GM21576 (cell line): ENCODE measurements around the gene AP1B1.

Source experiments
- ATAC-seq: cut with Tn5 transposase; IDR thresholded peaks from one replicate; pipeline ENCODE4 v1.9.1; 2021; ENCODE audit warnings: mild to moderate bottlenecking, moderate library complexity; ENCODE audit not compliant: unreplicated experiment

Gene AP1B1

DNA sequence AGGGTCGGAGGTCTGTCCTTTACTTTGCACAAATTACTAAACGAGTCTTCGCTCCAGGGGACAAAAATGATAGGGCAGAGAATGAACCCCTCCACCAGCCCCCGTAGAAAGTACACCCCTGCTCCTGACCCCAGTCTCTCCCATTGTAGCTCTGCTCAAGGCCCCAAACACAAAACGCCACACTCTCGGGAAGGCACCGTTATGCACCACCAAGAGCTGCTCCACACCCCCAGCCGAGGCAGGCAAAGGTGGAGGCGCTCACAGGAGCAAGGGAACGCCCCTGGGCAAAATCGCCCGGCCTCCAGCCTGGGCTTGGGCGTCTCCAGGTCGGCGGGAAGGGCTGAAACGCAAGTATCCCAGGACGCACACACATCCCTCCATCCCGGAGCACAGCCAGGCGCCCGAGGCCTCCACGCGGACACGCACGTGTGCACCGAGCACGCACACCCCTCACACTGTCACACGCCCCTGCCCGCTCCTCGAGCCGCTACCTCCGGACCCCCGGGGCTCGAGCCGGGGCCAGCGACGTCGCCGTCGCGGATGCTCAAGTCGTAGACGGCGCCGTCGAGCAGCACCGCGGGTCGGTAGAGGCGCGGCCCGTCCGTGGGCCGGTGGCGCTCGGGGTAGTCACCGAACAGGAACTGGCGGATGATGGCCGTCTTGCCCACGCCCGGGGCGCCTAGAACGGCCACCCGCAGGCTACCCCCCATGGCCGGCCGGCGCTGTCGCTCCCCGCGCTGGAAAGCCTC is 73.7 kb downstream of the AP1B1 start:
- no peak for ATAC-seq

DNA sequence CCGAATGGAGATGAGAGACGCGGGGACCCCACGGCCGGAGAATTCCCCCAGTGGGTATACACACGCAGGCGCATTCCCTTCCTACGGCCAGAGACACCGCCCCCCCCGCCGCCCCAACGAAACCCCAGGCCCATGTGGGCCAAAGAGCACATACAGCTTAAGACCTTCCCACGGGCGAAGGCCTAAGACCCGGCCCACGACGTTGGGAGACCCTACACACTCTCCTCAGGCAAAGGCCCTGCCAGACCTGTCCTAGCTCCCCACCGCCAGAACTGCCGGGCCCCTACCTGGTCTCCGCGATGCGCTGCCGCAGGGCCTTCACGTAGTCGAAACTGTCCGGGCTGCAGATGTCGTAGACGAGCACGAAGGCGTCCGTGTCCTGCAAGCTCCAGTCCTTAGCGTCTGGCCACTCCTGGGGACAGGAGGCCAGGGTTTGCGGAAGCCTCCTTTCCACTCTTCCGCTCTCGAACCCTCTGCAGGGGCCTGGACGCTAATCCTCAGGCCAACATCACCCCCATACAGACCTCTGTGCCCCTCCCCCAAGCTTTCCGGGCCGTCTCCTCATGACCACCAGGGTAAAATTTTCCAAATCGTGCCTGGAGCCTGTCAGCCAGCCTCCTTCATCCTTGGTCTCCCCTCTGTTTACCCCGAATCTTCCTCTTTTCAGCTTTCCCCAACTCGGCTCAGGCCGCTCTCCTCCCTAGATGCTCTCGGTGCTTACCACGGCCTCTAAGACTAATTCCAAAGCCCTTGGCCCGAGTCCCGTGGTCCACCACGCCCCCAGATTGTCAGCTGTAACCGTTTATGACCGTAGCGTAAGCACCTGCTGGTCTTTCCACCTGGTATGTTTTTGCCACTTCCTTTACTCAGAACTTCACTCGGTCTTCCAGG is 74.5 kb downstream of the AP1B1 start:
- ATAC-seq: no peak

GRCh38 chr22:29313126-29313575 is 75.2 kb downstream of the AP1B1 start:
- no peak for ATAC-seq

- ATAC-seq: no peak
Measured at GRCh38 chr22:29312218-29313125, 75.9 kb downstream of the AP1B1 start.

DNA sequence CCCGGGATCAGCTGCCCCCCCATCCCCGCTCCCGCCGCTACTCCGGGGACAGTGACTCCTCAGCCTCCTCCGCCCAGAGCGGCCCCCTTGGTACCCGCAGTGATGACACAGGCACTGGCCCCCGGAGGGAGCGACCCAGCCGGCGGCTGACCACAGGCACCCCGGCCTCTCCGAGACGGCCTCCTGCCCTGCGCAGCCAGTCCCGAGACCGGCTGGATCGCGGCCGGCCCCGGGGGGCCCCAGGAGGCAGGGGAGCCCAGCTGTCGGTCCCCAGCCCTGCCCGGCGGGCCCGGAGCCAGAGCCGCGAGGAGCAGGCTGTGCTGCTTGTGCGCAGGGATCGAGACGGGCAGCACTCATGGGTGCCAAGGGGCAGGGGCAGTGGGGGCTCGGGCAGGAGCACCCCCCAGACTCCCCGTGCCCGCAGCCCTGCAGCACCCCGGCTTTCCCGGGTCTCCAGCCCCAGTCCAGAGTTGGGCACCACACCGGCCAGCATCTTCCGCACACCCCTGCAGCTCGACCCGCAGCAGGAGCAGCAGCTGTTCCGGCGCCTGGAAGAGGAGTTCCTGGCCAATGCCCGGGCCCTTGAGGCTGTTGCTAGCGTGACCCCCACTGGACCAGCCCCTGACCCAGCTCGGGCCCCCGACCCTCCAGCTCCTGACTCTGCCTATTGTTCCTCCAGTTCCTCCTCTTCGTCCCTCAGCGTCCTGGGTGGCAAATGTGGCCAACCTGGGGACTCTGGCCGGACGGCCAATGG is 76.7 kb downstream of the AP1B1 start:
- no peak for ATAC-seq

DNA sequence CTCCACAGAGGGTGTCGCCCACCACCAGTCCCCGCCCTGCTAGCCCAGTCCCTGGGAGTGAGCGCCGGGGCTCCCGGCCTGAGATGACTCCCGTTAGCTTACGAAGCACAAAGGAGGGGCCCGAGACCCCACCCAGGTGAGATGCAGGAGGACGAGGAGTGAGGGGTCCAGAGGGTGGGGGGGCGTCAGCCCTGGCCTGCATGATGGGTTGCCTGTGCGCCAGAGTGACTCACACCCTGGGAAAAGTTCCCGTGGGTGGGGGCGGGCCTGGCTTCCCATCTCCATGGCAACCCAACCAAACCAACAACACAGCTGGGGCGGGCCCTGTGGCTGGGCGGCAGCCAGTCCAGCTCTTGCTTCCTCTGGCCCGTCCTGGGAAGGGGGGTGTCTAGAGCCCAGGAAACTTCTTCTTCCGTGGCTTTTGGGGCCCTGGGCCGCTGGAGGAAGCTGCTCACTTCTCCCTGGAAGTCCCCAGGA is 77.5 kb downstream of the AP1B1 start:
- no peak for ATAC-seq

GRCh38 chr22:29310065-29310862 is 78.1 kb downstream of the AP1B1 start:
- ATAC-seq: no peak

GRCh38 chr22:29309332-29310064 is 78.9 kb downstream of the AP1B1 start:
- ATAC-seq: no peak

DNA sequence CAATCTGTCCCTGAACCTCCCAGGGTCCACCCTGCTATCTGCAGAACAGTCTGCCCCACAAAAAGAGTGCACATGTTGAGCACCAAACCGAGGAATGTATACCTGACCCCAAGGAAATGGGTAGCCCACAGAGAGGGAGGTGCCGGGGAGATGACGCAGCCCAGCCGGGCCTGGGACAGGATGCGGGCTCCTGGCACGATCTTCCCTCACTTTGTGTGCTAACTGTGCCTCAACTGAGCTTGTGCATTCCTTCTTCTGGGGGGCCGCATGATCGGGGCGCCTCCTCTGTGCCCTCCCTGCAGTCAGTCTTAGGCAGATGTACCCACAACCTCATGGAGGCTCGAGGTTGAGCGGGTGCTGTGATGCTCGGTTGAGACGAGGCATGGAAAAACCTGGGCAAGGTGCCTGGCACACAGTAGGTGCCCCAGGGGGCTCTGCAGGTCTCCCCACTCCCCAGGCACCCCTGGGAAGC is 79.5 kb downstream of the AP1B1 start:
- no peak for ATAC-seq

GRCh38 chr22:29308148-29308790 is 80.1 kb downstream of the AP1B1 start:
- ATAC-seq: no peak

DNA sequence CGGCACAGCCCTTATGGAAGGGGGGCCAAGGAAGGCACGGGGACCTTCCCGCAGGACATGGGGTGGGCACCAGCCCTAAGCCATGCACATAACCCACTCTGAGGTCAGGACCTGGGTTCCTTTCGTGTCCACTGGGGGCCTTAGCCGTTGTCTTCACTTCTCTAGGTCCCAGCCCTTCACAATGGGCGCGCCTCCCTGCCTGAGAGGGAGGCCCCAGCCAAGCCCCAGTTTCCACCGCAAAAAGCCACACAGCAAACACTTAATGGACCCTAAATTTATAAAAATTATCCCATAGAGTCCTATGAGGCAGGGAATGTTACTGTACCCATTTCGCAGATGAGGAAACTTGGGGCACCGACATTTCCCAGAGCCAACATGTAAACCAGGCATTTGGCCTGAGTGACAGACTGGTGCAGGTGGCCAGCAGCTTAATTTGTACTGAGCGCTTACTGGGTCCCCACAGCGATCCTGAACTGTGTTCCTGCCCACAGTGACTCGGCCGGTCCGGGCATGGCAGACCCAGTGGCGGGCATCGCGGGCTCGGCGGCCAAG is 80.7 kb downstream of the AP1B1 start:
- ATAC-seq: no peak

DNA sequence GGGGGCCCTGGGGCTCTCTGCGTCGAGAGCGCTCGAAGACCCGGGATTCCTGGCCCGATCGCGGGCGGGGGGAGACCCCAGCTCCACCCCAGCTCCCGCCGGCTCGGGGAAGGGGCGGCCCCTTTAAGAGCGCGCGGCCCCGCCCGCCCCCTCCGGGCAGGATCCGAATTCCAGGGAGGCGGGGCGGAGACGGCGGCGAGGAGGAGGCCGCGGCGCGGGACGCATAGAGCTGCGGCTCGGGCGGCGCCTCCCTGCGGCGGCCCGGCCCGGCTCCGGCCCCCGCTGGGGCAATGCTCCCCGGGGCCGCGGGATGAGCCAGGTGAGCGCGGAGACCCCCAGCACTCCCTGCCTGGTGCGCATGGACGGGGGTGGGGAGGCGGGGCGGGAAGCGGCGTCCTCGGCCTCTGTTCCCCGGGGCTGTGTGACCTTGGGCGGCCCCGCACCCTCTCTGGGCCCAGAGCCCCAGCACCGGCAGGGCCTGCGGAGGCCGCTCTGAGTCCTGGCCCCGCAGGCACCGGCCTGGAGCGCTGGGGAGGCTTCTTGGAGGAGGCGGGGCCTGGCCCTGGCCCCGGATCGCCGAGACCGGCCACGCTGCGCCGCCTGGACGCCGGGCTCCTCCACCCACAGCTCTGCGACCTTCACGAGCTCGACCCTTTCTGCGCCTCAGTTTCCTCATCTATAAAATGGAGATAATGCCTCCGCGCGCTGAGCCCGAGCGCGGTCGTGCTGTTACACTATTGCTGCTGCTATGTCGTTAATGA is 81.4 kb downstream of the AP1B1 start:
- ATAC-seq: no peak

- no peak for ATAC-seq
Measured at GRCh38 chr22:29306175-29306834, 82.1 kb downstream of the AP1B1 start, which contains the start of gene GAS2L1. Gene GAS2L1 (plus strand): TSS chr22:29306650. CDS start chr22:29308106, 1,456 bp downstream.

GRCh38 chr22:29305836-29306174 is 82.6 kb downstream of the AP1B1 start:
- ATAC-seq: no peak

DNA sequence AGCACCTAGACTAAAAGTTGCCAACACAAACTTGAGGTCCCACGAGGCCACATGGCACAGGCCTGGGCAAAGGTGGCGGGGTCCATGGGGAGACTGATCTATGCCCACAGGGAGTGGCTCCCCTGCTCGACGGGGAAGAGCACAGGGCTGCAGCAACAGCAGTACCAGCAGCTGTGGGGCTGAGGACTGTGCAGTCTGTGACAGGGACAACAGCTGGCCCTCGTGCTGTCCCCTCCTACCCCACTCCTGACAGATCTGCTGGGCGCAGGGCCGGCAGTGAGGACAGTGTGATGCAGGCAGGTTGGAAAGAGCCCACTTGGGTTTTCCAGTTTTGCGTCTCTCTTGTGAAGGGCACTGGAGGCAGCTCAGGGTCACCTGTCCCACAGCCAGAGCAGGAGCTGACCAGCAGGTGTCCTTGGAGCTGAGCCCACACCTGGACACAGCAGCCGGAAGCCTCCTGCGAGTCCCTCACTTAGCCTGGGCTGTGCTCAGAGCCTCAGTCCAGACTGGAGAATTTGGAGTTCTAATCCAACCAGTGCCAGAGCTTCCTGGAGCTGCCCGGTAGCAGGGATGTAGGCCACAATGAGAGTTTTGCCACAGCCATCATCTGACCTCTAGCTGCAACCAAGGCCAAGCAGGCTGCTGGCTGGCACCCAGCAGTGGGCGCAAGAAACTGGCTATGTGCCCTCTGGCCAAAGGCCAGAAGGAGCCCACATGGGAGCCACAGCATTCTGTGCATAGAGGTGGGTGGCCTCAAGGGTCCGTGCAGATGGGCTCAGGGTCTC is 85.5 kb downstream of the AP1B1 start:
- ATAC-seq: no peak

DNA sequence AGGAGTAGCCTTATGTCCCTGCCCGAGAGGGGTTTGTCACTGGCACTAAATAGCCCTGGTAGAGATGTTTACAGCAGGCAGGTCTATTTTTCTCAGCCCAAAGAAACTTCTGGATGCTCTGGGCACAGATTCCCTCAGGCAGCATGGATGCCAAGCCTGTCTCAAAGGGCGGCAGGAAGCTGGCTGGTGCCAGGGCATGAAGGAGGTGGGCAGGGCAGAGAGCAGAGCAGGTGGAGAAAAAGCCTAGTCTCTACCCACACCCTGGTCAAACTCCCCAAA is 86.0 kb downstream of the AP1B1 start:
- no peak for ATAC-seq
